Left lung (tissue), 10 donors: ENCODE results near the gene UFD1. TPM values are rescaled to one million over a fixed set of nuclear protein-coding genes. Genes with fewer than 3 reads are reported as not detected.

Experiments
- ATAC-seq: fragments of 200-7000 bp; cut with Tn5 transposase; one replicate; pipeline ENCODE4 v1.9.1; 2020; ENCODE audit warnings: moderate library complexity
- DNase-seq, 4 donors: peaks; one replicate each; pipeline ENCODE4 v3.0.0-alpha.2; 2013 to 2020
- H3K27ac ChIP-seq, 2 donors: fragments of 200-600 bp; sonication (generic) in 1 of 2; one replicate each; pipeline versions ENCODE4 v1.5.0 to v1.8.0; 2020 to 2021
- H3K27me3 ChIP-seq, 2 donors: fragments of 200-600 bp; sonication (generic) in 1 of 2; one replicate each; pipeline versions ENCODE4 v1.5.0 to v1.8.0; 2020 to 2021
- H3K36me3 ChIP-seq, 2 donors: fragments of 200-600 bp; sonication (generic) in 1 of 2; one replicate each; pipeline versions ENCODE4 v1.5.0 to v1.8.0; 2020 to 2021
- H3K4me1 ChIP-seq, 2 donors: fragments of 200-600 bp; one replicate each; pipeline ENCODE4 v1.8.0; 2021
- H3K4me3 ChIP-seq, 2 donors: fragments of 200-600 bp; sonication (generic) in 1 of 2; one replicate each; pipeline versions ENCODE4 v1.5.0 to v1.8.0; 2020 to 2021; ENCODE audit warnings: mild to moderate bottlenecking in 1 of 2
- H3K9me3 ChIP-seq, 2 donors: fragments of 200-600 bp; sonication (generic) in 1 of 2; one replicate each; pipeline versions ENCODE4 v1.5.0 to v1.8.0; 2020 to 2021
- CTCF ChIP-seq, 2 donors: fragments of 200-600 bp; sonication (generic) in 1 of 2; IDR thresholded peaks; one replicate each; pipeline versions ENCODE4 v1.5.0 to v1.8.0; 2021; ENCODE audit warnings: antibody characterized with exemption in 2 of 2
- intact Hi-C, 2 donors: fragments of 100-400 bp; cut with DNase I; formaldehyde crosslinking; loops; one replicate each; pipeline versions ENCODE4 v1.11.2 to v1.14.2; 2022
- polyA plus RNA-seq, 6 donors: library from polyadenylated mRNA; unstranded; fragments of 120-200 nt; gene quantifications; one replicate each; pipeline ENCODE4 v1.2.1, GENCODE V29; 2013; ENCODE audit not compliant: insufficient read length in 6 of 6
- total RNA-seq, 2 donors: library from RNA; stranded (reverse); fragmentation: NEBNext Ultra II Directional; extraction: Animal tissue kit (Norgen Biotek cat#: 25700); gene quantifications; one replicate each; pipeline ENCODE4 v1.2.1, GENCODE V29; 2021
- donor health status: DM: no; HTN: yes; CAD: no.
- donor health status: DM: no; HTN: no; CAD: no.

Gene UFD1
- total and polyA plus RNA-seq, 8 donors: 41.7 to 72.9 (median 62.6) TPM

GRCh38 chr22:19455033-19455432, 24.0 kb downstream of the UFD1 start:
- Histone ChIP-seq H3K36me3 (peaks cover 0 to 99% of the 10 kb centered on the region in 2 donors), H3K27me3 (no peaks in the 10 kb centered on the region), H3K27ac (no peak overlapping the region), H3K9me3 (no peaks in the 10 kb centered on the region), H3K4me1 (no peaks in the 10 kb centered on the region), H3K4me3 (no peak overlapping the region)
- no peak for TF ChIP-seq CTCF (IDR thresholded peaks at IDR 0.05)
- intact Hi-C loops: no loop called here
- no peak for ATAC-seq
- no peak for DNase-seq

GRCh38 chr22:19454156-19454555, 24.8 kb downstream of the UFD1 start:
- Histone ChIP-seq H3K36me3 (peaks cover 0 to 90% of the 10 kb centered on the region in 2 donors), H3K4me1 (no peaks in the 10 kb centered on the region), H3K9me3 (no peaks in the 10 kb centered on the region), H3K4me3 (no peak overlapping the region), H3K27me3 (no peaks in the 10 kb centered on the region), H3K27ac (no peak overlapping the region)
- intact Hi-C loops: no loop called here
- no peak for ATAC-seq
- no peak for DNase-seq
- TF ChIP-seq CTCF (IDR thresholded peaks at IDR 0.05): no peak

- H3K36me3 ChIP-seq: peaks cover 0 to 87% of the 10 kb centered on the region in 2 donors
- DNase-seq: no peak
- intact Hi-C loops: no loop called here
Observed at GRCh38 chr22:19453718-19454117, 25.3 kb downstream of the UFD1 start.

GRCh38 chr22:19451570-19451969, 27.4 kb downstream of the UFD1 start:
- Histone ChIP-seq H3K9me3 (no peaks in the 10 kb centered on the region), H3K4me1 (peaks cover 2 to 14% of the 10 kb centered on the region in 2 donors), H3K36me3 (peaks cover 0 to 65% of the 10 kb centered on the region in 2 donors), H3K4me3 (no peak overlapping the region), H3K27ac (no peak overlapping the region), H3K27me3 (no peaks in the 10 kb centered on the region)
- DNase-seq (no peak), ATAC-seq (no peak)
- intact Hi-C loops: no loop called here
- no peak for TF ChIP-seq CTCF (IDR thresholded peaks at IDR 0.05)

More at GRCh38 chr22:19453718-19454117, 25.3 kb downstream of the UFD1 start:
- no peak overlapping the region for H3K27ac ChIP-seq
- no peak for ATAC-seq
- no peak for TF ChIP-seq CTCF (IDR thresholded peaks at IDR 0.05)
- peaks cover 0 to under 1% of the 10 kb centered on the region in 2 donors for H3K4me1 ChIP-seq
- no peaks in the 10 kb centered on the region for H3K27me3 ChIP-seq
- no peaks in the 10 kb centered on the region for H3K9me3 ChIP-seq
- no peak overlapping the region for H3K4me3 ChIP-seq

GRCh38 chr22:19450363-19451175, 28.4 kb downstream of the UFD1 start:
- Histone ChIP-seq H3K27ac (no peak overlapping the region), H3K36me3 (peaks cover 0 to 55% of the 10 kb centered on the region in 2 donors), H3K27me3 (no peaks in the 10 kb centered on the region), H3K4me3 (no peak overlapping the region), H3K9me3 (no peaks in the 10 kb centered on the region), H3K4me1 (peaks cover 7 to 24% of the 10 kb centered on the region in 2 donors)
- DNase-seq (no peak), ATAC-seq (no peak)
- no peak for TF ChIP-seq CTCF (IDR thresholded peaks at IDR 0.05)
- intact Hi-C loops: no loop called here
